HTR-8/SVneo (cell line): ENCODE measurements around the gene DRD3.

Experiments used
- DNase-seq: peaks from one replicate; pipeline ENCODE4 v3.0.0; 2011; ENCODE audit warnings: low spot score, mixed read lengths; ENCODE audit not compliant: insufficient read length
- FAIRE-seq: peaks from 2 replicates; lab custom pipeline; 2011; peaks lifted over from hg19 to GRCh38; lab: Jason Lieb, UNC

The DRD3 gene

DNA sequence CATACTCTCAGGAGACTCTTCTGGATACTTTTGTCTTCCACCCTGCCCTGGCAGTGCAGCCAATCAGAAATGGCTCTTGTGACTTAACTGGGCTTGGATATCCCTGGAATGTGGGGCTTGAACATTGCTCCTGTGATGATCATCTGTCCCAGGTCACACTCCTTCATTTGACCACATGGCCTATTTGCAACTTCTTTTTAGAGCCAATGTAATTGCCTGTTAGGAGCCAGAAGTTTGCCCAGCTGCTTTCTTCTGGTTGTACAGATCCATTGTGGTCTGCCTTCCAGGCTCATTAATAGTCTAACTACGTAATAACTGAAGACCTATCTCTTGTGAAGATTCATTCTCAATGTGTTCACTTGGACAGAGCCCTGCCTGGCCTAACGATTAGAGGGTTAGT, 92.5 kb downstream of the DRD3 start:
- FAIRE-seq (no peak), DNase-seq (no peak)

GRCh38 chr3:114083112-114083511, 95.7 kb downstream of the DRD3 start:
- FAIRE-seq (no peak), DNase-seq (no peak)

- FAIRE-seq (no peak), DNase-seq (no peak)
Observed at GRCh38 chr3:114081037-114081436, 97.8 kb downstream of the DRD3 start.

GRCh38 chr3:114080201-114080600, 98.7 kb downstream of the DRD3 start:
- DNase-seq: no peak
- no peak for FAIRE-seq

- no peak for FAIRE-seq
- no peak for DNase-seq
Observed at GRCh38 chr3:114079761-114080160, 99.1 kb downstream of the DRD3 start.

- no peak for DNase-seq
- no peak for FAIRE-seq
Observed at GRCh38 chr3:114078126-114078525, 100.7 kb downstream of the DRD3 start.
